ENCODE results near the gene LAMA3. TPM values are rescaled to one million over a fixed set of nuclear protein-coding genes. Genes with fewer than 3 reads are reported as not detected.

Gene LAMA3
- total RNA-seq, 1 donor from 2014 or later: 0.47 TPM

DNA sequence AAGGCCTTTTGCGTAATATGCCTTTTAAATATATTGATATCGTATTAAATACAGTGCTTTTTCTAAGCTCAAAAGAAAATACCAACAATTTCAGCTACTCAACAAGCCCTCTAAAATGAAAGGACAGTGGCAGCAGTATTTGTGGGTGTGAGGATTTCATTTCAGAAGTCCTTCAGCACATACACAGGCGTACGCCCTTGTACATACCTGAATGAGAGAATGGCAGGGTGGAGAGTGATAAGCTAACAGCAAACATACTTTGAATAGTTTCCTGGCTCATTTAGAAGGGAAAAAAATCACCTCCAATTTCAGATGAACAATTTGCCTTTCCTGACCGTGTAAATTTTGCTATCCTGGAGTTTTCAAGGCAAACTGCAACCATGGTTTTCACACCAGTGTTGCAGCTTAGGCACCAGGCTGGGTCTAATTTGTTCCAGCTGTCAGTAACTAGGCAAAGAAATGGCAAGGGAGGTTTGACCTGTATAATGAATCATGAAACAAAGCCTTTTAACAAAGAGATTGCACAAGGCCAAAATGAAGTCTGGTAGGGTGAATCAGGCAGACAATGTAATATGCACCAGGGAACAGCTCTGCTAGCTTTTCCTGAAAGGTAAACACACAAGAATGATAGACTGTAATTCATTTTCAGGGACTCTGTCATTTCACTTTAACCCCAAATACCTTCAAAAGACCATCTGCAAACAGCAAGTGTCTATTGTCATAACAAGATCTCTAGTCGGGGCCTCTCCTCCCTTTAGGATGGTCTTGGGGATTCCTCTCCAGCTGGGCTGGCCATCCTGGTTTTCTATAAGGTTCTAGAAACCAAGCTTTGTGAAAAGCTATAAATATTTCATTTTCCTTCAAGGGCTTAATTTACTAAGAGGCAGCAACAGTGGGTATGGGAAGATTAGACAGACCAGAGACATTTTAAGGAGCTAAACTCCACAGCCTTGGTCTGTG is 38.0 kb upstream of the LAMA3 start:
- Histone ChIP-seq H3K36me3 (no peaks in the 10 kb centered on the region), H4K20me1 (ENCODE audit: low read depth) (no peaks in the 10 kb centered on the region), H3K9ac (no peak overlapping the region), H3K27me3 (no peaks in the 10 kb centered on the region), H3F3A (ENCODE audit: low read depth) (no peaks in the 10 kb centered on the region), H3K79me2 (ENCODE audit: low read depth) (no peaks in the 10 kb centered on the region), H2AFZ (replicated peaks) (no peak overlapping the region), H3K9me3 (ENCODE audit: low read depth) (no peaks in the 10 kb centered on the region), H3K4me2 (no peak overlapping the region), H3K27ac (no peak overlapping the region), H3K4me3 (no peak overlapping the region), H3K4me1 (peaks cover 17% of the 10 kb centered on the region)
- H3K4me3 Mint-ChIP-seq: no peak overlapping the region
- H3K4me1 Mint-ChIP-seq: peaks cover 26% of the 10 kb centered on the region
- H3K27ac Mint-ChIP-seq: peak overlapping the region; percentile 92
- H3K27me3 Mint-ChIP-seq (ENCODE audit: insufficient read depth, low read depth): peaks cover 2% of the 10 kb centered on the region
- DNase-seq (ENCODE audit: low spot score): no peak
- no peaks in the 10 kb centered on the region for H3K36me3 Mint-ChIP-seq
- H3K9me3 Mint-ChIP-seq: no peaks in the 10 kb centered on the region
- TF ChIP-seq EZH2 (IDR thresholded peaks at IDR 0.05): no peak
- no peak for TF ChIP-seq EZH2phosphoT487 (IDR thresholded peaks at IDR 0.05)
- TF ChIP-seq, protein P1, sequence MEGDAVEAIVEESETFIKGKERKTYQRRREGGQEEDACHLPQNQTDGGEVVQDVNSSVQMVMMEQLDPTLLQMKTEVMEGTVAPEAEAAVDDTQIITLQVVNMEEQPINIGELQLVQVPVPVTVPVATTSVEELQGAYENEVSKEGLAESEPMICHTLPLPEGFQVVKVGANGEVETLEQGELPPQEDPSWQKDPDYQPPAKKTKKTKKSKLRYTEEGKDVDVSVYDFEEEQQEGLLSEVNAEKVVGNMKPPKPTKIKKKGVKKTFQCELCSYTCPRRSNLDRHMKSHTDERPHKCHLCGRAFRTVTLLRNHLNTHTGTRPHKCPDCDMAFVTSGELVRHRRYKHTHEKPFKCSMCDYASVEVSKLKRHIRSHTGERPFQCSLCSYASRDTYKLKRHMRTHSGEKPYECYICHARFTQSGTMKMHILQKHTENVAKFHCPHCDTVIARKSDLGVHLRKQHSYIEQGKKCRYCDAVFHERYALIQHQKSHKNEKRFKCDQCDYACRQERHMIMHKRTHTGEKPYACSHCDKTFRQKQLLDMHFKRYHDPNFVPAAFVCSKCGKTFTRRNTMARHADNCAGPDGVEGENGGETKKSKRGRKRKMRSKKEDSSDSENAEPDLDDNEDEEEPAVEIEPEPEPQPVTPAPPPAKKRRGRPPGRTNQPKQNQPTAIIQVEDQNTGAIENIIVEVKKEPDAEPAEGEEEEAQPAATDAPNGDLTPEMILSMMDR (IDR thresholded peaks at IDR 0.05): no peak

DNA sequence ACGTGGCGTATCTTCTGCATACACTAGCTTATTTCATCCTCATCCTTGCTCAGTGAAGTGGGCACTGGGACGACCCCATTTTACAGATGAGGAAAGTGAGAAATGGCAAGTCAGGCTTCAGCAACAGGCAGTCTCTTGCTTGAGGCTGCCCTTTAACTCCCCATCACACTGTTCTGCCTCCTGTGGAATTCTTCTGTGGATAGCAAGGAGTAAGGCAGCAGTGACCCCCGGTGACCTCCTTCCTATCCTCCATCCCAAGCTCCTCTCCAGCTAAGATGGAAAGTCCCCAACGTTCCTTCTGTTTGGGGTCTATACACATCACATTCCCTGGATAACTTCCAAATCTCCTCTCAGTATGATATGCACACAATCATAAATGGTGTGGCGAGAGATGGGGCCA is 37.0 kb upstream of the LAMA3 start:
- peaks cover 2% of the 10 kb centered on the region for H3K27me3 Mint-ChIP-seq (ENCODE audit: insufficient read depth, low read depth)
- Histone ChIP-seq H3K4me1 (peaks cover 17% of the 10 kb centered on the region), H3K9me3 (ENCODE audit: low read depth) (no peaks in the 10 kb centered on the region), H3K4me2 (no peak overlapping the region), H3K36me3 (no peaks in the 10 kb centered on the region), H3K4me3 (no peak overlapping the region), H3K27ac (no peak overlapping the region), H3K79me2 (ENCODE audit: low read depth) (no peaks in the 10 kb centered on the region), H3K27me3 (no peaks in the 10 kb centered on the region), H2AFZ (replicated peaks) (no peak overlapping the region), H3K9ac (no peak overlapping the region), H3F3A (ENCODE audit: low read depth) (no peaks in the 10 kb centered on the region), H4K20me1 (ENCODE audit: low read depth) (no peaks in the 10 kb centered on the region)
- peak overlapping the region; percentile 92 for H3K27ac Mint-ChIP-seq
- TF ChIP-seq EZH2 (IDR thresholded peaks at IDR 0.05) (no peak), EZH2phosphoT487 (IDR thresholded peaks at IDR 0.05) (no peak)
- peaks cover 26% of the 10 kb centered on the region for H3K4me1 Mint-ChIP-seq
- no peak overlapping the region for H3K4me3 Mint-ChIP-seq
- DNase-seq (ENCODE audit: low spot score): no peak
- H3K9me3 Mint-ChIP-seq: no peaks in the 10 kb centered on the region
- no peaks in the 10 kb centered on the region for H3K36me3 Mint-ChIP-seq

DNA sequence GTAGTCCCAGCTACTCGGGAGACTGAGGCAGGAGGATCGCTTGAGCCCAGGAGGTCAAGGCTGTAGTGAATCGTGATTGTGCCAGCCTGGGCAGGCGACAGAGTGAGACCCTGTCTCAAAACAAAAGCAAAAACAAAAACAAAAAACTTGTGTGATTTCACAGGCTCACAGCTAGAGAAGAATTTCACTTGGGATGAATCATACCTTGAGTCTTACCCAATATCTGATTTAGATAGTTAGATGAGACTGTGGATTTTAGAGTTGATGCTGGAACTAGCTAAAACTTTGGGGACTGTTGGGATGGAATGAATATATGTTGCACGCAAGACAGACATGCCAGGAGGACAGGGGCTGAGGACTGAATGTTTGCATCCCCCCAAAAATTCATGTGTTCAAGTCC is 31.0 kb upstream of the LAMA3 start:
- H3K27ac Mint-ChIP-seq: no peak overlapping the region
- no peaks in the 10 kb centered on the region for H3K4me1 ChIP-seq

More for the DNA sequence above, 31.0 kb upstream of the LAMA3 start:
- Histone ChIP-seq H3K79me2 (ENCODE audit: low read depth) (no peaks in the 10 kb centered on the region), H4K20me1 (ENCODE audit: low read depth) (no peaks in the 10 kb centered on the region), H3K36me3 (no peaks in the 10 kb centered on the region), H3K27me3 (peaks cover 31% of the 10 kb centered on the region), H3K9ac (no peak overlapping the region), H3K27ac (no peak overlapping the region), H3K4me3 (no peak overlapping the region), H3K9me3 (ENCODE audit: low read depth) (no peaks in the 10 kb centered on the region), H3K4me2 (no peak overlapping the region), H3F3A (ENCODE audit: low read depth) (no peaks in the 10 kb centered on the region), H2AFZ (replicated peaks) (no peak overlapping the region)
- no peaks in the 10 kb centered on the region for H3K36me3 Mint-ChIP-seq
- H3K27me3 Mint-ChIP-seq (ENCODE audit: insufficient read depth, low read depth): peaks cover 20% of the 10 kb centered on the region
- no peak overlapping the region for H3K4me3 Mint-ChIP-seq
- no peak for DNase-seq (ENCODE audit: low spot score)
- TF ChIP-seq, protein P1 (IDR thresholded peaks at IDR 0.05): no peak
- TF ChIP-seq EZH2phosphoT487 (IDR thresholded peaks at IDR 0.05) (no peak), EZH2 (IDR thresholded peaks at IDR 0.05) (no peak)
- peaks cover 9% of the 10 kb centered on the region for H3K4me1 Mint-ChIP-seq
- H3K9me3 Mint-ChIP-seq: no peaks in the 10 kb centered on the region

Data from neural progenitor cell (in vitro differentiated cells).